Endodermal cell (in vitro differentiated cells): ENCODE data around the gene TM9SF1. TPM values are rescaled to one million over a fixed set of nuclear protein-coding genes. Genes with fewer than 3 reads are reported as not detected.

Experiments used
- DNase-seq: peaks from one replicate; pipeline ENCODE4 v3.0.0-alpha.2; 2017
- H3K27ac ChIP-seq: 2 replicates; pipeline ENCODE4 v1.5.1; 2013; ENCODE audit warnings: mild to moderate bottlenecking, low read depth, low read length, moderate library complexity
- H3K27me3 ChIP-seq: 2 replicates; pipeline ENCODE4 v1.6.1; 2013; ENCODE audit warnings: mild to moderate bottlenecking, low read length, moderate library complexity; ENCODE audit not compliant: insufficient read depth, control insufficient read depth, poor library complexity, severe bottlenecking
- H3K36me3 ChIP-seq: 2 replicates; pipeline ENCODE4 v1.7.0; 2013; ENCODE audit warnings: mild to moderate bottlenecking, low read length, moderate library complexity; ENCODE audit not compliant: control insufficient read depth, insufficient read depth
- H3K4me1 ChIP-seq: one replicate; pipeline ENCODE4 v1.7.0; 2013; ENCODE audit warnings: low read length; ENCODE audit not compliant: control insufficient read depth, insufficient read depth
- H3K4me3 ChIP-seq: 2 replicates; pipeline ENCODE4 v1.5.1; 2013; ENCODE audit warnings: mild to moderate bottlenecking, low read length, moderate library complexity
- H3K9ac ChIP-seq: 2 replicates; pipeline ENCODE4 v1.6.1; 2013; ENCODE audit warnings: mild to moderate bottlenecking, low read length, moderate library complexity; ENCODE audit not compliant: poor library complexity, severe bottlenecking; ENCODE audit errors: extremely low read depth
- H3K9me3 ChIP-seq: 2 replicates; pipeline ENCODE4 v1.6.1; 2013; ENCODE audit warnings: mild to moderate bottlenecking, low read length, moderate library complexity; ENCODE audit not compliant: control insufficient read depth
- H3K27ac Mint-ChIP-seq: 2 replicates; pipeline ENCODE4 v1.8.0; 2020; ENCODE audit warnings: mixed read lengths
- H3K27me3 Mint-ChIP-seq: 2 replicates; pipeline ENCODE4 v1.8.0; 2021; ENCODE audit warnings: mild to moderate bottlenecking, mixed read lengths; ENCODE audit not compliant: insufficient read depth
- H3K36me3 Mint-ChIP-seq: 2 replicates; pipeline ENCODE4 v1.8.0; 2020; ENCODE audit warnings: low read depth, mixed read lengths
- H3K4me1 Mint-ChIP-seq: 2 replicates; pipeline ENCODE4 v1.8.0; 2020; ENCODE audit warnings: mixed read lengths
- H3K4me3 Mint-ChIP-seq: 2 replicates; pipeline ENCODE4 v1.8.0; 2020; ENCODE audit warnings: mild to moderate bottlenecking, moderate library complexity, mixed read lengths
- H3K9me3 Mint-ChIP-seq: 2 replicates; pipeline ENCODE4 v1.8.0; 2020; ENCODE audit warnings: mild to moderate bottlenecking, mixed read lengths
- CTCF ChIP-seq: fragments of 200-600 bp; sonication (generic); conservative IDR thresholded peaks from 2 replicates; pipeline ENCODE4 v1.5.0; 2021; ENCODE audit warnings: antibody characterized with exemption, mild to moderate bottlenecking
- WGBS, 2 experiments: methylation state at CpG; one replicate each; pipeline versions ENCODE4 v1.1.5 to v1.1.7; 2013; ENCODE audit warnings: missing lambda C conversion rate in 2 of 2, mixed read lengths in 1 of 2; ENCODE audit not compliant: insufficient coverage in 1 of 2, insufficient read length in 1 of 2; 5-methylcytosine and 5-hydroxymethylcytosine counted together
- total RNA-seq, 2 donors: library from RNA; stranded (reverse); fragmentation: NEBNext Ultra II Directional in 1 of 2; extraction: Animal tissue kit (Norgen Biotek cat#: 25700) in 1 of 2; gene quantifications; 2 replicates in 1 of 2; 3 replicates in 1 of 2; pipeline ENCODE4 v1.2.1, GENCODE V29; 2021

Gene TM9SF1
- total RNA-seq, 2 donors from 2014 or later = 37.4 to 40.8 TPM

- WGBS, 2 experiments = 94 to 97% methylated on average over 10 to 11 of the region's 11 CpGs
- no peak for TF ChIP-seq CTCF
- Histone ChIP-seq H3K9ac (no peak overlapping the region), H3K9me3 (no peaks in the 10 kb centered on the region), H3K27ac (no peak overlapping the region), H3K4me1 (no peaks in the 10 kb centered on the region), H3K4me3 (no peak overlapping the region), H3K36me3 (peaks cover 65% of the 10 kb centered on the region), H3K27me3 (no peaks in the 10 kb centered on the region)
- Mint-ChIP-seq H3K27me3 (no peaks in the 10 kb centered on the region), H3K27ac (no peak overlapping the region), H3K4me1 (peaks cover 6% of the 10 kb centered on the region), H3K9me3 (no peaks in the 10 kb centered on the region), H3K4me3 (no peak overlapping the region), H3K36me3 (peaks cover 43% of the 10 kb centered on the region)
- no peak for DNase-seq
Observed at GRCh38 chr14:24185741-24186140, 9.5 kb downstream of the TM9SF1 start.

GRCh38 chr14:24185026-24185425 lies 10.2 kb downstream of the TM9SF1 start:
- Histone ChIP-seq H3K36me3 (peaks cover 66% of the 10 kb centered on the region), H3K27me3 (no peaks in the 10 kb centered on the region), H3K4me1 (no peaks in the 10 kb centered on the region), H3K4me3 (no peak overlapping the region), H3K9me3 (no peaks in the 10 kb centered on the region), H3K9ac (no peak overlapping the region), H3K27ac (no peak overlapping the region)
- no peaks in the 10 kb centered on the region for H3K9me3 Mint-ChIP-seq
- H3K27me3 Mint-ChIP-seq = no peaks in the 10 kb centered on the region
- no peak overlapping the region for H3K4me3 Mint-ChIP-seq
- WGBS, 2 experiments = 94 to 100% methylated on average over 3 to 7 of the region's 7 CpGs
- peaks cover 6% of the 10 kb centered on the region for H3K4me1 Mint-ChIP-seq
- no peak for TF ChIP-seq CTCF
- no peak for DNase-seq
- H3K36me3 Mint-ChIP-seq = peaks cover 45% of the 10 kb centered on the region
- H3K27ac Mint-ChIP-seq = no peak overlapping the region

- H3K27ac ChIP-seq = no peak overlapping the region
- Mint-ChIP-seq H3K36me3 (peaks cover 50% of the 10 kb centered on the region), H3K4me1 (peaks cover 6% of the 10 kb centered on the region), H3K9me3 (no peaks in the 10 kb centered on the region), H3K27me3 (no peaks in the 10 kb centered on the region), H3K4me3 (no peak overlapping the region), H3K27ac (no peak overlapping the region)
- H3K27me3 ChIP-seq = no peaks in the 10 kb centered on the region
- no peak overlapping the region for H3K9ac ChIP-seq
- H3K9me3 ChIP-seq = no peaks in the 10 kb centered on the region
- H3K4me3 ChIP-seq = no peak overlapping the region
- no peak for TF ChIP-seq CTCF
- DNase-seq = no peak
- H3K36me3 ChIP-seq = peaks cover 67% of the 10 kb centered on the region
- WGBS, 2 experiments = 94% methylated on average over 11 to 19 of the region's 19 CpGs
- no peaks in the 10 kb centered on the region for H3K4me1 ChIP-seq
Observed at GRCh38 chr14:24184104-24184970, 10.9 kb downstream of the TM9SF1 start.
